Fibroblast of skin of left biceps (primary cell): Measurements from ENCODE around the gene WDR70.
"Not testable (repeated sequence)": the region's sequence is repeated elsewhere in the genome, so short reads cannot be mapped to it uniquely, and the experiment has no call there.

ENCODE experiments used
- DNase-seq, 2 experiments: peaks; one replicate each; pipeline ENCODE4 v3.0.0-alpha.2; 2013; ENCODE audit warnings: low read depth in 2 of 2

Gene WDR70

GRCh38 chr5:37514946-37515345 is 135.8 kb downstream of the WDR70 start:
- DNase-seq, result no peak

- DNase-seq, result no peak
Measured at GRCh38 chr5:37517686-37518085, 138.6 kb downstream of the WDR70 start.

- not testable (repeated sequence) for DNase-seq
Measured at GRCh38 chr5:37518356-37518755, 139.2 kb downstream of the WDR70 start.

- no peak for DNase-seq
Measured at GRCh38 chr5:37519304-37519703, 140.2 kb downstream of the WDR70 start.

- DNase-seq, result no peak
Measured at GRCh38 chr5:37519807-37520206, 140.7 kb downstream of the WDR70 start.

GRCh38 chr5:37520811-37521210 is 141.7 kb downstream of the WDR70 start:
- DNase-seq, result no peak

GRCh38 chr5:37532976-37533740 is 154.0 kb downstream of the WDR70 start:
- no peak for DNase-seq

- no peak for DNase-seq
Measured at GRCh38 chr5:37533851-37534250, 154.7 kb downstream of the WDR70 start.

GRCh38 chr5:37539459-37539858 is 160.3 kb downstream of the WDR70 start:
- DNase-seq, result no peak

- no peak for DNase-seq
Measured at GRCh38 chr5:37543216-37543615, 164.1 kb downstream of the WDR70 start.

- no peak for DNase-seq
Measured at GRCh38 chr5:37549411-37549810, 170.3 kb downstream of the WDR70 start.

GRCh38 chr5:37552161-37552560 is 173.0 kb downstream of the WDR70 start:
- DNase-seq, result no peak

GRCh38 chr5:37552770-37553719 is 173.9 kb downstream of the WDR70 start:
- peak; percentile 41 to 43 for DNase-seq

- DNase-seq, result no peak
Measured at GRCh38 chr5:37553720-37554404, 174.7 kb downstream of the WDR70 start.

- DNase-seq, result no peak
Measured at GRCh38 chr5:37554405-37554739, 175.3 kb downstream of the WDR70 start.

GRCh38 chr5:37554938-37555337 is 175.8 kb downstream of the WDR70 start:
- DNase-seq, result no peak

GRCh38 chr5:37557734-37558293 is 178.7 kb downstream of the WDR70 start:
- no peak for DNase-seq

GRCh38 chr5:37565062-37565670 is 186.0 kb downstream of the WDR70 start:
- DNase-seq, result no peak

- DNase-seq, result no peak
Measured at GRCh38 chr5:37567566-37567965, 188.4 kb downstream of the WDR70 start.

GRCh38 chr5:37568018-37568753 is 189.1 kb downstream of the WDR70 start:
- DNase-seq, result no peak

- no peak for DNase-seq
Measured at GRCh38 chr5:37568893-37569292, 189.8 kb downstream of the WDR70 start.
